ENCODE data around the gene FCER1G.
A peak's percentile ranks its signal among the peaks of the same experiment; 100 is the strongest.

Gene FCER1G

GRCh38 chr1:161189036-161189435 lies 26.1 kb upstream of the FCER1G start:
- DNase-seq, result no peak

GRCh38 chr1:161190962-161191521 lies 24.1 kb upstream of the FCER1G start:
- DNase-seq, result no peak

DNA sequence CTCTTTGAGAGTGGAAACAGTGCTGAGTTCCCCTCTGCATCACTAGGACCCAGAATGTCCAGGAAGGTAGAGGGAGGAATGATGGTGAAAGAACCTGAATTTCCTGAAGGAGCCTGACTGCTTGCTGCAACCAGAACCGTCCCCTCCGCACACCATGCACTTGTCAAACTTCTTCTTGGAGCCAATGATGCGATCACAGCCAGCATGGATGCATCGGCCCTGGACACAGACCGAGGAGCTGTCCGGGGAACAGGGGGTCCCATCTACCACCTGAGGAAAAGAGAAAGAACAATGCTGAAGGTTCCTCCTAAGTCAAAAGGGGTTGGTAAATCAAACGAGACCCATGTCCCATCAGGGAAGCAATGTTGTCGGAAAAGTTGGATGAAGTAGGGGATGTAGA lies 23.1 kb upstream of the FCER1G start:
- no peak for DNase-seq

- peak; percentile 14 for DNase-seq
These were observed 22.3 kb upstream of the FCER1G start for GRCh38 chr1:161192476-161193465.

DNA sequence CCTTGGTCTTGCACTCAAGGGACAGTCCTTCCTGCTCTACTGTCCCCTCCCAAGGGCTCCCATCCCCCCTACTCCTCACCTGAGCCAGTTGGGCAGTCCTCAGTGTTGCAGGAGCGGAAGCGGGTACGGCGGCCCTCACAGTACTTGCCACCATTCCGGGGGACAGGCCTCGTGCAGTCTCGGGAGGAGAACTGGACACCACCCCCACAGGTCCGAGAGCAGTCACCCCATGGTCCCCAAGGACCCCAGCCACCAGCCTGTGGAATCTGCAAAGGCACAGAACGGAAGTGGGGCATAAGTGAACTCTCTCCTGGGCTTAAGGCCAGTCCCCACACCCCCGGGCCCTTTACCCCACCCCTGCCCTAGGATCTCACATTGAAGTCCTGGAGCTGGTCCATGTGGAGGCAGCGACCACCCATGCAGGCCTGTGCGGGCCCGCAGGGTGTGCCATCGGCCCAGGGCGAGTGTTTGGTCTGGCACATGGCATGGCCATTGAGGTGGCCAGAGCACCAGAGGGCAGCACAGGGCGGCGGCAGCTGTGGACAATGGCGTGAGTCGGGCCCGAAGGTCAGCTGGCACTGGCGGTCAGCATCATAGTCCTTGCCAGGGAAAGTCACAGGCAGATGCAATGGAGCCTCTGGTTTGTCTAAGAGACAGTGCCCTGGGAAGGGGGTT lies 21.4 kb upstream of the FCER1G start:
- no peak for DNase-seq

GRCh38 chr1:161195171-161195570 lies 19.9 kb upstream of the FCER1G start:
- no peak for DNase-seq

DNA sequence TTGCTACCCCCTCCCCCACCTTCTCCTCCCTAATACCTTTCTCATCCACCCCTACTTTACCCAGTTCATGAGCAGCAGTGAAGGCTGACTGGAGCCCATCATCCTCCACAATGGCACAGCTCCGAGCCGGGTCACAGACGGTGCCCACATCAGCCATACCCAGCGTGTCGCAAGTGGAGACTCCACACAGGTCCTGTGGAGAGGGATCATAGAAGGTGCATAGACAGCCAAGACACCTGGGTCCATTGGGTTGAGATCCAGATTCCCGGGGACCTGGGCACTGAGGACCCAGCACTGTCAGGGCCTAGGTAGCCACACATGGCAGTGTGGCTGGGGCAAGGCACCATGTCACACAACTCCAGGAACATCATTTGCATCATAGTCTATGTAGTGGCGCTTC lies 19.0 kb upstream of the FCER1G start:
- DNase-seq, result no peak

DNA sequence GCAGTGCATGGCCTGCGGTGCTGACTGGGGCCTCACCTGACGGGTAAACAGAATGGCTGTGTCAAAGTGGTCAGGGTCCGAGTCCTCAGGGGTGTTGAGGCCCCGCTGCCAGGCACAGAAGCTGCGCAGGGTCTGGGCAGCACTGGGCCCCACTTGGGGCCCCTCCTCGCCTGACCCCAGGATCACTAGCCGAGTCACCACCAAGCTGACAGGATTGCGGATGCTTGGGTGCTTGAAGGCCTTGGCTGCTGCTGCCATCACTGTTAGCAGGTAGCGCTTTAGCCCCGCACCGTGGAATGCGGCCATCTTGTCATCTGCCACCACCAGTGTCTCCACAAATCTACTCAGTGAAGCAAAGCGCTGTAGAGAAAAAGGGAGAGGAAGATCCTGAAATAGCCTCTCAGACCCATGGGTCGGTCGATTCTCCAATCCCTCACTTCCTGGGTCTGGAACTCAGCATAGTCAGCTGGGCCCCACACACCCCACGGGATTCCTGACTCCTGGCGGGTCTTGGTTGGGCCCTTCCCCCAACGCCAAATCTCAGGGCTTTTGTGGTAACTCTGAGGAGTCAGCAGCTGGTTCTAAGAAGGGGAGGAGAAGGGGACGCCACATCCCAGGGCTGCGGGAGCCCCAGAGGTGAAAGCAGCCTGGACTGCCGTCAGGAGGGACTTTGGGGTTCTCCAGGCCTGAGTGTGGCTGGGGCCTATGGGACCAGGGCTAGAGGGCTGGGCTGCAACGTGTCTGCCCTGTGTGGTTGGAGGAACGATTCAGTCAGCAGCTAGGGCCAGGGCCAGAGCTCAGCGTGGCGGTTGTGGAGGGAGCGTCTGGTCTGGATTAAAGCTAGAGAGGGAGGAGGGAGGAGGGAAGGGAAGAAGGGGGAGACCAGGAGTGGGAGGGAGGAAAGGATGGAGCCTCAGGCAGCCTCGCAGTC lies 18.3 kb upstream of the FCER1G start:
- no peak for DNase-seq

GRCh38 chr1:161197560-161198193 lies 17.4 kb upstream of the FCER1G start:
- DNase-seq, result no peak

GRCh38 chr1:161198194-161198896 lies 16.8 kb upstream of the FCER1G start:
- no peak for DNase-seq

- DNase-seq, result no peak
These were observed 16.1 kb upstream of the FCER1G start, which contains the start of gene ADAMTS4 for GRCh38 chr1:161198897-161199431. ADAMTS4 (minus strand) TSS chr1:161199054; CDS start chr1:161198627, 427 bp downstream.

GRCh38 chr1:161199506-161200139 lies 15.5 kb upstream of the FCER1G start:
- DNase-seq, result no peak

- DNase-seq, result no peak
These were observed 14.6 kb upstream of the FCER1G start for GRCh38 chr1:161200421-161200991.

GRCh38 chr1:161200992-161201835 lies 13.9 kb upstream of the FCER1G start:
- DNase-seq, result no peak

DNA sequence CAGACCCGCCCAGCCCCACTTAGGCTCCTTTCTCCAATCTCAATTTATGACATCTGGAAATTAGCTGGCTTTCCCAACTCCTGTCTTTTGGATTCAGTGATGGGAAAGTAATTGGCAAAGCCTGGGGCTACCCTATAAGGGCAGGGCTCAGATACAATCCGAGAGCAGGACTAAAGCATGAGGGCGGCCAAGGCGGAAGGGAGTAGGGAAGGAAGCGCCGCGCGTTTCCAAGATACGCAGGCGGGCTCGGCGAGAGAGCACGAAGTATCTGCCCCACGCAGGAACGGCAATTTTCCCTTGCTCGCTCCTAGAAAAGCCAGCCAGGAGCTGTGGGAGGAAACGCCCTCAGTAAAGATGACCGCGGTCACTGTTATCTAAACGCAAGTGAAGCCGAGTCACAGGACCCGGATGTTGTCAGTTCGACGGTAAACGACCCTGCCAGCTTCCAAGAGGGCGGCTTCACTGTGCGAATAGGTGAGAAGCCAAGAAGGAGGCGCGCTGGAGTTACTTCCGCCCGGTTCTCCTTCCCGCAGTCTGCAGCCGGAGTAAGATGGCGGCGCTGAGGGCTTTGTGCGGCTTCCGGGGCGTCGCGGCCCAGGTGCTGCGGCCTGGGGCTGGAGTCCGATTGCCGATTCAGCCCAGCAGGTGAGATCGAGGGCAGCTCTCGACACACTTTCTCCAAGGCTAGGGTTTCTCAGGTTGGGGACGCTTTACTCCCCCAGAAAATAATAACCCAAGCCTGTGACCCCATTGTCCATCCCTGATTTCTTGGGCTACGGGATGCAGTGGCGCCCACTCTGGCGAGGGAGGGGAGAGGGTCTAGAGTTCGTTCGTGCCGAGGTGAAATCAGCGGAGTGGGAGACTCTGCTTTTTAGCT lies 13.0 kb upstream of the FCER1G start, which contains the start of gene NDUFS2:
Gene NDUFS2 (plus strand): TSS at position 532 of the 877 bp plus-strand sequence. CDS start 19 bp downstream, at position 551.
- DNase-seq, result peak; percentile 98

DNA sequence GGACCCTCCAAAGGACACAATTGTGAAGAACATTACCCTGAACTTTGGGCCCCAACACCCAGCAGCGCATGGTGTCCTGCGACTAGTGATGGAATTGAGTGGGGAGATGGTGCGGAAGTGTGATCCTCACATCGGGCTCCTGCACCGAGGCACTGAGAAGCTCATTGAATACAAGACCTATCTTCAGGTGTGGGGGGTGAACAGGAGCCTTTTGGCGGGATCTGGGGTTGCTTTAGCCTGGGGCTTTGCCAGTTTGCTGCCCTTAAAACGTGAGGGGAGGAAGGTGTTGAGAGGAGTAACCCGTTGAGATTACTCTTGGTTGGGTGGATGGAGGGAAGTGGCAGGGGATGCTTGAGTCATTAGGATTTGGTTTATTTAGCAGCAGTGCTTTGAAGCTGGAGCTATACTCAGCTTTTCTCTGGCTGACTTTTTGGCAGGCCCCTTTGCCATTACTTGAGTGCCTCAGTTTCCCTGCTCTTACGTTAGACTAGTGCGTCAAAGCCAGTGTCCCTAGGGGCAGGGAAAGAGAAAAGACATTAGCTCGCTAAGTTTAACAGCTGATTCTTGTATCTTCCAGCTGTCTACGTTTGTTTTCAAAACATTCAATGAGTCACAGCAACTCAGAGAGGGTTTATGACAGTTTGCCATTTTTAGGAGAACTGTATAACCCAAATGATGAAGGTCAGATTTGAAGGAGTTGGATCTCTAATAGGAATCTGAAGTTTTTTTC lies 8.5 kb upstream of the FCER1G start:
- DNase-seq, result no peak

- no peak for DNase-seq
These were observed 7.9 kb upstream of the FCER1G start for GRCh38 chr1:161207173-161207572.

All from NCI-H2029 (cell line).